Measurements from ENCODE around the gene ZNF536.

- no peak for TF ChIP-seq CTCF (IDR thresholded peaks at IDR 0.05)
- TF ChIP-seq POLR2A (IDR thresholded peaks at IDR 0.05) = no peak
Observed at GRCh38 chr19:30487178-30487577, 115.0 kb downstream of the ZNF536 start.

Measured in Peyer's patch (tissue), 4 donors.